ENCODE results near the gene PPP2R2D.

The PPP2R2D gene

DNA sequence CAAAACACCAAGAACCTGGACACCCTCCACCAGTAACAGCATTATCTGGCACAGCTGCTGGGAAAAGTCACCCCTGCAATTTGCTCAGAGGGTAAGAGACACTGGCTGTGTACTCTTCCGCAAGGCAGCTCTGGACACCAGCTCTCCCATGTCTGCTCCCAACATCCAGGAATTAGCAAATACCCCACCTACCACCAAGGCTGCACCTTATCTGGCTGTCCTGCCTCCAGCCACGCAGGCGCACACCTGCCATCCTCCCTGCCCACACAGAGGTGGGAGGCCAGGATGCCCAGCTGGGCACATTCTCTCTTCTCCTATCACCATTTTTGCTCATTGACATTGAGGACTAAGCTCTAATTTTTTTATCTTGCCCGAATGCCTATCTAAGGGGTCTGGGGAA is 101.2 kb downstream of the PPP2R2D start:
- no peak for DNase-seq (ENCODE audit: low spot score)
- Histone ChIP-seq H3K27ac (no peak overlapping the region), H3K4me3 (no peak overlapping the region)
- TF ChIP-seq, protein P1, sequence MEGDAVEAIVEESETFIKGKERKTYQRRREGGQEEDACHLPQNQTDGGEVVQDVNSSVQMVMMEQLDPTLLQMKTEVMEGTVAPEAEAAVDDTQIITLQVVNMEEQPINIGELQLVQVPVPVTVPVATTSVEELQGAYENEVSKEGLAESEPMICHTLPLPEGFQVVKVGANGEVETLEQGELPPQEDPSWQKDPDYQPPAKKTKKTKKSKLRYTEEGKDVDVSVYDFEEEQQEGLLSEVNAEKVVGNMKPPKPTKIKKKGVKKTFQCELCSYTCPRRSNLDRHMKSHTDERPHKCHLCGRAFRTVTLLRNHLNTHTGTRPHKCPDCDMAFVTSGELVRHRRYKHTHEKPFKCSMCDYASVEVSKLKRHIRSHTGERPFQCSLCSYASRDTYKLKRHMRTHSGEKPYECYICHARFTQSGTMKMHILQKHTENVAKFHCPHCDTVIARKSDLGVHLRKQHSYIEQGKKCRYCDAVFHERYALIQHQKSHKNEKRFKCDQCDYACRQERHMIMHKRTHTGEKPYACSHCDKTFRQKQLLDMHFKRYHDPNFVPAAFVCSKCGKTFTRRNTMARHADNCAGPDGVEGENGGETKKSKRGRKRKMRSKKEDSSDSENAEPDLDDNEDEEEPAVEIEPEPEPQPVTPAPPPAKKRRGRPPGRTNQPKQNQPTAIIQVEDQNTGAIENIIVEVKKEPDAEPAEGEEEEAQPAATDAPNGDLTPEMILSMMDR (IDR thresholded peaks at IDR 0.05), result no peak

DNA sequence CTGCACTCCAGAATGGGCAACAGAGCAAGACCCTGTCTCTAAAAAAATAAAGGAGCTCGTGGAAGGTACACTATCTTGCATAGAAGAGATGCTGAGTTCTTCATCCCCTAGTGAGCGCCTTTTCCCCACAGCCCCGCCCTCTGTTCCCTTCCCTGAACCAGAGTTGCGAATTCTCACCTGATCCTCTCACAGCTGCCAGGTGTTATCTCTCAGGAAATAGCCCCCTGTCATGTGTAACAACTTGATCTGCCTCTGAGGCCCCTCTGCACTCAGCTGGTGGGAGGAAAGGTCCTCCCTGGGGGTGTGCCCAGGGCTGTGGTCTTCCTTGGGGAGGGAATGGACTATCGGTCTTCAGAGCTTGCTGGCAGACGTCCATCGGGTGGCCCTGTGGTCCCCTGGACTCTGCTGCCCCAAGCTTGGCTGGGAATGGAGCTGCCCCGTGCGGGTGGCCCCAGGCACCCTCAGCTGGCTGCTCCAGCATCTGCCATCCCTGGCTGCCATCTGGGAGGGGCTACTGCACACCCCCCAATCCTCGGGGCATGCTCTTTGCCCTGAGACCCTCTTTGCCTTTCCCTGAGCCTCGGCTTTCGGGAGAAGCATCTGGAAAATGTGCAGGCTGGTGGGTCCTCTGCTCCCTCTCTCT is 102.6 kb downstream of the PPP2R2D start:
- Histone ChIP-seq H3K27ac (no peak overlapping the region), H3K4me3 (no peak overlapping the region)
- no peak for DNase-seq (ENCODE audit: low spot score)
- TF ChIP-seq, protein P1 (IDR thresholded peaks at IDR 0.05), result no peak

DNA sequence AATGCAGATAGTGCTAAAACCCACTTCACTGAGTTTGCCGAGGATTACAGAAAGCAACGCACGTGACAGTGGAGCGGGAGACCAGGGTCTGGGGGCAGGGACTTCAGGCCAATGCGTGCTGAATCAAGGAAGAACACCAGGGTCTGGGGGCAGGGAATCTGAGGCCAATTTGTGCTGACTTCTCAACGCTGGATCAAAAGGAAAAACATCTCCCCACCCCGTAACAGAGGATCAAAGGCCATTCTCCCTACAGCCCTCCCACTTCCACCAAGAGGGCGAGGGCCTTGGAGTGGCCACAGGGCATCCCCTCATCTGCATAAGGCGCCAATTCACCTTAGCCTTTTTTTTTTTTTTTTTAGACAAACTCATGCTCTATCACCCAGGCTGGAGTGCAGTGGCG is 103.2 kb downstream of the PPP2R2D start:
- no peak for DNase-seq (ENCODE audit: low spot score)
- Histone ChIP-seq H3K27ac (no peak overlapping the region), H3K4me3 (no peak overlapping the region)
- TF ChIP-seq, protein P1 (IDR thresholded peaks at IDR 0.05), result no peak

DNA sequence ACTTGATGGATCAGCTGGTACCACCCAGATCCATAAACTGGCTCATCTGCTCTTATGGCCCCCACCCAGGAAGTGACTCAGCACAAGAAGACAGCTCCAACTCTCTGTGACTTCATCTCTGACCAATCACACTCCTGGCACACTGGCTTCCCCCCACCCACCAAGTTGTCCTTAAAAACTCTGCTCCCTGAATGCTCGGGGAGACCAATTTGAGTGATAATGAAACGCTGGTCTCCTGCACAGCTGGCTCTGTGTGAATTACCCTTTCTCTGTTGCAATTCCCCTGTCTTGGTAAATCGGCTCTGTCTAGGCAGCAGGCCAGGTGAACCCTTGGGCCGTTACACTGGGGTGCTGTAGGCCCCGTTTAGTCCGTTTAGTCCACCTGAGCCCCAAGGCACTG is 104.3 kb downstream of the PPP2R2D start:
- no peak overlapping the region for H3K4me3 ChIP-seq
- no peak for DNase-seq (ENCODE audit: low spot score)
- TF ChIP-seq, protein P1 (IDR thresholded peaks at IDR 0.05), result no peak
- no peak overlapping the region for H3K27ac ChIP-seq

DNA sequence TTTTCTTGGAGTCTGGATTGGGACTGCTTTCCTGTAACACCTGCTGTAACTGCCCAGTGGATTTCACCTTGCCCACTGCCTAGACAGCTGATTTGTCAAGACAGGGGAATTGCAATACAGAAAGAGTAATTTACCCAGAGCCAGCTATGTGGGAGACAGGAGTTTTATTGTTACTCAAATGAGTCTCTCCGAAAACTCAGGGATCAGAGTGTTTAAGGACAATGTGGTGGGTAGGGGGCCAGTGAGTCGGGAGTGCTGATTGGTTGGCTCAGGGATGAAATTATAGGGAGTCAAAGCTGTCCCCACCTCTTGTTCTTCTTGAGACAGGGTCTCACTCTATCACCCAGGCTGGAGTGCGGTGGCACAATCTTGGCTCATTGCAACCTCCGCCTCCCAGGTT is 106.2 kb downstream of the PPP2R2D start:
- no peak for DNase-seq (ENCODE audit: low spot score)
- TF ChIP-seq, protein P1 (IDR thresholded peaks at IDR 0.05), result no peak
- no peak overlapping the region for H3K27ac ChIP-seq
- H3K4me3 ChIP-seq, result no peak overlapping the region

DNA sequence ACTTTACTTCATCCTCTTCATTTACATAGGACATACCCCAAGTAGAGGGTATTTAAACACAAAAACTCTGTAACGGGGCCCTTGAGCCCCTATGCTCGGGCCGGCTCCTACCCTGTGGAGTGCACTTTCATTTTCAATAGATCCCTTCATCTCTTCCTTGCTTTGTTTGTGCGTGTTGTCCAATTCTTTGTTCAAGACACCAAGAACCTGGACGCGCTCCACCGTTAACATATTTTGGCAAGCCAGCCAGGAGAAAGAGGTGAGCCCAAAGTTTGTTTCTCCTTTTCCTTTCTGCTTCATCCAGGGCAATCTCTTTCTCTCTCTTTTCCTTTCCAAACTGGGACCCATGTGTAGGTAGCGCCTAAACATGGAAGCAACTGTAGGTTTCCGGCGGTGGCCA is 106.9 kb downstream of the PPP2R2D start:
- TF ChIP-seq, protein P1 (IDR thresholded peaks at IDR 0.05), result no peak
- DNase-seq (ENCODE audit: low spot score), result no peak
- no peak overlapping the region for H3K27ac ChIP-seq
- H3K4me3 ChIP-seq, result no peak overlapping the region
